IPS DF 4.7 (cell line): ENCODE data around the gene UBN2.

ENCODE experiments used
- DNase-seq: peaks from one replicate; pipeline ENCODE4 v3.0.0-alpha.2; 2013; ENCODE audit warnings: low spot score; ENCODE audit errors: extremely low read depth

The UBN2 gene

DNA sequence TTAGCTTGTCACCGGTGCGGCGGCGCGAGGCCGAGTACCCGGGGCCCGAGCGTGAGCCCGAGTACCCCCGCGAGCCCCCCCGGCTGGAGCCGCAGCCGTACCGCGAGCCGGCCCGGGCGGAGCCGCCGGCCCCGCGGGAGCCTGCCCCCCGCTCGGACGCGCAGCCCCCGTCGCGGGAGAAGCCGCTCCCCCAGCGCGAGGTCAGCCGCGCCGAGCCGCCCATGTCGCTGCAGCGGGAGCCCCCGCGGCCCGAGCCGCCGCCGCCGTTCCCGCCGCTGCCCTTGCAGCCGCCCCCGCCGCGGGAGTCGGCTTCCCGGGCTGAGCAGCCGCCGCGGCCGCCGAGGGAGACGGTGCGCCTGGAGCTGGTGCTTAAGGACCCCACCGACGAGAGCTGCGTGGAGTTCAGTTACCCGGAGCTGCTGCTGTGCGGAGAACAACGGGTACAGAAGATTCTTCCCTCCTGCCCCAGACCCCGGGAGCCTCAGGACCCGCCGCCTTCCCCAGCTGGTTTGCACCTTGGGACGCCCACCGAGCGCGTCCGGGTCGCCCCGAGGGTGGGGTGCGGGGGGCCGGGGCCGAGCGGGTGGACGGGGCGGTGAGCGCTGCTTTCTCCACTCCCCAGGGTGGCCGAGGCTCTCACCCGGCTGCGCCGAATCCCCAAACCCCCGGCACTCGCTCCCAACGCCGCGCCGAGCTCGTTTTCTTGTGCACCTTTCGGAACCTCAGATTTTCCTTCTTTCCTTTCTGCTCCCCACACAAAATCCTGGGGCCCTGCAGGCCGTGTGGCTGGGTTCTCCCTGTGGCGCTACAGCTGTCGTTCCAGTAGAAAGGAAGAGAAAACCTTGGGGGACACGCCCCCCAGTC lies 708 bp downstream of the UBN2 start:
- no peak for DNase-seq

DNA sequence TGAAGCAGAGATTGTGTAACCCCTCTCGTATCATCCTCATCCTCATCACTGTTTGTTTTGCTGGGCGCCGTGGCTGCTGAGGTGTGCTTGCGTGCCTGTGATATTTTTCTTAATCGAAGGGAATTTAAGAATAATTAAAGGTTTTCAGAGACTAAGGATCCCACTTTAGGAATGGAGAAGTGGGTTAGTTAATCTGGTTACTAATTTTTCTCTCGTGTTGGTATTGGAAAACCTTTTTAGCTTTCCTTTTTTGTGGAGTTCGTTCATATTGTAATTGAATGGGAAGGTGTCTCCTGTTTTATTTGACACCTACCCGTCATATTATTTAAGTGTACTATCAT lies 1.3 kb downstream of the UBN2 start:
- DNase-seq: no peak

DNA sequence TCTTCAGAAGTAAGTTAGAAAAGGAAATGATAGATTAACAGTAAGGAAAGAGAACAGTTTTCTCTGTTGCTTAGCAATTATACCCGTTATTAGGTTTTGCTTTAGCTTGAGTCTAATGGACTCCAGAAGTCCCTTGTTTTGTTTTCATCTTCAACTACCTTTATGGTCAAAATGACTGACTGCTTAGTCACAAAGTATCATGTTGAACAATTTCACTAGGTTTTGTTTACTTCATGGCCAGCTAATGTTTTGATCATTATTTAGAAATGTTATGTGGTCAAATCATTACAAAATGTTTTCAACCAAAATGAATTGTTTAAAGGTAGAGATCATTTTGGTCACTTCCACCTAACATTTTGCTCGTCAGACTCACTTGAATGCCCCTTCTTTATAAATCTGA lies 1.9 kb downstream of the UBN2 start:
- no peak for DNase-seq

DNA sequence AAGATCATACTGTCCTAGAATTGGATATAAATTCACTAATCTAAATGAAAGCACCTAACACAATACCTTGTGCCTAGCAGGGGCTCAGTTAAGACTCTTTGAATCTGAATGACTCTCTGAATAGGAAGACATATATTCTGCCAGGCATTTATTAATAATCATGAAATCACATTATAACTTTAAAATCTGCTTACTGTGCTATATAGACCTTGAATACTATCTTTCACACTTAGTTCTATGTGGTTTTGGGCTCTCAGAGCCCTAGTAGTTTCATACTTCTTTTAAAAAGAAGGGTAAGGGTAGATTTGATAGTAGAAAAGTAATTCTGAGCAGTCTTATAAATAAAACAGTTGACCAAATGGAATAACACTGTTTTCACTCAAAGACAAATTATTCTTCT lies 10.2 kb downstream of the UBN2 start:
- no peak for DNase-seq

DNA sequence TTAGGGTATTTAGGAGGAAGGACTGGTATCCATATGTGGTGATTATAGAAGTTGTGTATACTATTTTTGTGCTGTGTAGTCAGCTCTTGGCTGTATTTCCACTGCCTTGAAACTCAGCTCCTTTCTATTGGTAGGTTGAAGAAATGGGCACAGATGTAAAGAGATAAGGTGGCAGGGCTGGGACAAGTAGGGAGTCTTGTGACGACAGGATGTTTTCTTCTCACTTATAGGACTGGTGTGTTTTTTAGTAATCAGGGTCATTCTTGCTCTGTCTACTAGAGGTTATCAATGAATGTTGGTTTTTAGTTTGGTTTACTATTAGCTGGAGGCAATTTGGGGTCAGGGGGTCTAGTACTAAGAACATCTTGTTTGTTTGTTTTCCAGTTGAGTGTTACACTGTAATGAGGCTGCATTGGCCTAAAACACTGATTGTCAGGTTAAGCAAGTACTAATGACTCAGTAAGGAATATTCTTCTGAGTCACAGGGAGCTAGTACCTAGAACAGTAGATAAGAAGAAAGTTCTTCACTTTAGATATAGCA lies 11.8 kb downstream of the UBN2 start:
- no peak for DNase-seq

DNA sequence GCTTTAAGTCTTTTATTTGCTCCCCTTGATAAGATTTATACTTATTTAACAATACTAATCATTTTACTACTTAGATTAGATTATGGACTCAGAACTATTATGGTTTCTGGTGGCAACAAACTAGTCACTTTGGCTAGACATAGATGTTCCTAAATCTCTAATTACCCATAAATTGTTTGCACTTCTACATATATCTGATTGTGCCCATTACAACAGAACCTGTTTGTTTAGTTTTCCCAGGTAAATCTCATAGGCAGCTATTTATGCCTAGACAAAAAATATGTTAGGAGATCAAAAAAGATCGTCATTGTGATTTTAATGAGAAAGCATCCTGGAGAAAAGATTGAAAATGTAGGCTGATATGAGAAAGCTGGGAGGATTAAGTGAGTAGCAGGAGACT lies 14.4 kb downstream of the UBN2 start:
- DNase-seq: no peak

DNA sequence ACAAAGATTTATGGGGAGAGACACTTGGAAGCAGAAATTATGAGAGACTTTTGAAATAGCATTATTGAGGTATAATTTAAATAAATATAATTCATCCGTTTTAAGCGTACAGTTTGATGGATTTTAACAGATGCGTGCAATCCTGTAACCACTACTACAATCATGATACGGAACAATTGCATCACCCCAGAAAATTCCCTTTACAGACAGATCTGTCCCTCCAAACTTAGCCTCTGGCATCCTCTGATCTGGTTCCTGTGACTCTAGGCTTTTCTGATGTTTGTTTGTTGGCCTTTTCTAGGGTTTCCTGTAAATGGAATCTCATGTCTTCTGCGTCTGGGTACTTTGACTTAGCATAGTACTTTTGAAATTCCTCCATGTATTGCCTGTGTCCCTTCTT lies 15.5 kb downstream of the UBN2 start:
- no peak for DNase-seq

DNA sequence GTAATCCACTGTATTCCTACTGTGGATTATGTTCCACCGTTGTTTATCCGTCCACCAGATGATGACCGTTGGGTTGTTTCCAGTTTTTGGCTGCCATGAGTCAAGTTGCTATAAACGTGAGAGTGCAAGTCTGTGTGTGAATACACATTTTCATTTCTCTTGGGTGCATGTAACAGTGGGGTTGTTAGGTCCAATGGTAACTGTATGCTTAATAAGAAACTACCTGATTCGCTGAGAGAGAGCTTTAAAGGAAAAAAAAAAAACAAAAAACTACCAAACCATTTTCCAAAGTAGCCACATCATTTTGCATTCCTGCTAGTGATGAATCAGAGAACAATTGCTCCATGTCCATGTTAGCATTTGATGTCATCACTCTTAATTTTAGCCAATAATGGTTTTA lies 15.9 kb downstream of the UBN2 start:
- DNase-seq: no peak

DNA sequence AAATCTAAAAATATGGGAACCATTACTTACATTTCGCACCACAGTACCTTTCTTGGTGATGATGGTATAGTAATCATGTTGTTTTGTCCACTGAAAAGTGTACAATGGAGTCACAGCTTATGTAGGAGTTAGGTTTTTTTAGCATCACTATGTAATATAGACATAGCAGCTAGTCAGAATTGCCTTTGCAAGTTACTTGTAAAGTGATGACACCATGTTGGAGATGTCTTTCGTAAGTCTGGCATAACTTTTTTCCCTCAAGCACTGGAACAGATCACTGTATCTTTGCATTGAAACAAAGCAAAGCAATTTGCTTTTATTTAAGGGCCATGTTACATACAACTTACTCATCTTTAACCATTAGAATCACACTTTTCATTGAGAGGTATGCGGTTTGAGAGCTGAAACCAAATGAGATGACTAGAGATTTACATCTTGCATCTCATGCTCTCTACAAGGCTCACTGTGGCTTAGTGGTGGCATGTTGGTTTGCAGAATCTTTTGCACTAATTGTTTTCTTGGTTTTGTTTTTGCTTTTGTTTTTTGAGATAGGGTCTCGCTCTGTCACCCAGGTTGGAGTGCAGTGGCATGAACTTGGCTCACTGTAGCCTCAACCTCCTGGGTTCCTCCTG lies 18.3 kb downstream of the UBN2 start:
- DNase-seq: no peak

DNA sequence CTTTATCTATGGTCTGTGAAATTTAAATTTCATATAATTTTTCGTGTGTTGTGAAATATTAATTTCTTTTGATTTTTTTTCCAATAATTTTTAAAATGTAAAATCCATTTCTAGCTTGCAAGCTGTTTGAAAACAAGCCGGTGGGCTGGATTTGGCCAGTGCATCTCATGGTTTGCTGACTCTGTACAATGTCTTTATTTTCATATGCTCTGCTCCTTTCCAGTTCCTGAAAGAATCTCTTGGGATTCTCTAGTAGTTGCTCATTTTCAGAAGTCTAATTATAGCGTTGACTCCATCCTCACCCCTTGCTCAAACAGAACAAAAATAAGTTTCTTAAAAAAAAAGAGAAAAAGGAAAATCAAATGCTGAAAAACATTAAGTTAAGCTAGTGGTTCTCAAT lies 21.4 kb downstream of the UBN2 start:
- DNase-seq: no peak

DNA sequence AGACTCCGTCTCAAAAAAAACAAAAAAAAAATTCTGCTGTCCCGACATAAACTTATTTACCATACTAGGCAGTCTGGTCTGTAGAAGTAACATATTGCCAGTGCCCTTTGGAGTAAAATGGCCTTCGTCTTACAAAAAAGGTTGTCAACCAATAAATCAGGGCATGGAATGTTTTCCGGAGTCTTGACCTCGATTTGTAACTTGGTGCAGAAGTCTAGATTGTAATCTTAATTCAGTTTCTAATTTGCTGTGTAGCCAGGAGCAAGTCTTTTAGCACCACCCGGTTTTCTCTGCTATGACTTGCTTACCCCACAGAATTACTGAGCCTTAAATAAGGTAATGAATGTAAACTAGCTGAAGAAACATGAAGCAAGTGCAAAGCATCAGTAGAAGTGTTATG lies 23.2 kb downstream of the UBN2 start:
- no peak for DNase-seq

DNA sequence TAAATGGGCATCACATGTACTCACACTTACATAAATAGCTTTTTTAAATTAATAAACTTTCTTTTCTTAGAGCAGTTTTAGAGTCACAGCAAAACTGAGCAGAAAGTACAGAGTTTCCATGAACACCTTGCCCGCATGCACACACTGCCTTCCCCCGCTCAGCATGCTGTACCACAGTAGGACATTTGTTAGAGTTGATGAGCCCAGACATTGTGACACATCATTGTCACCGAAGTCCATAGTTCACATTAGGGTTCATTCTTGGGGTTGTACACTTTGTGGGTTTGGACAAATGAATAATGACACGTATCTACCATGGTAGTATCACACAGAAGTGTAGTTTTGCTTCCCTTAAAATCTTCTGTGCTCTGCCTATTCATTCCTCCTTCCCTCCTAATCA lies 23.7 kb downstream of the UBN2 start:
- DNase-seq: no peak

DNA sequence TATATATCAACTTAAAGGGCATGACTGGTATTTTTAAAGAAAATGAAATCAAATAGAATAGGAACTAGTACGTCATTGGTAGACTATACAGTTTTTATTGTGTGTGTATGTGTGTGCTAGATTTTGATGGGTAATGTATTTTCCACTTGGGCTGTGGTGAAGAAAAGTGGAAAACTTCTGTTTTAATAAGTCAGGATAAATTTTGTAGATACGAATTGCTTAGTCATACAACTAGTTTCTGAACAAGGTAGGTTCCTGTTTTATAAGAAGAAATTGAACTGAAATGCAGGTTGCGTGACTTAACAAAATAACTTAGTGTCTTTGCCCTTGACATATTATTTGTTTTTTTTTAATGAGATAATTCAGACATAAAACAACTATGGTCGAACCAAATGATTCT lies 24.3 kb downstream of the UBN2 start:
- DNase-seq: no peak

DNA sequence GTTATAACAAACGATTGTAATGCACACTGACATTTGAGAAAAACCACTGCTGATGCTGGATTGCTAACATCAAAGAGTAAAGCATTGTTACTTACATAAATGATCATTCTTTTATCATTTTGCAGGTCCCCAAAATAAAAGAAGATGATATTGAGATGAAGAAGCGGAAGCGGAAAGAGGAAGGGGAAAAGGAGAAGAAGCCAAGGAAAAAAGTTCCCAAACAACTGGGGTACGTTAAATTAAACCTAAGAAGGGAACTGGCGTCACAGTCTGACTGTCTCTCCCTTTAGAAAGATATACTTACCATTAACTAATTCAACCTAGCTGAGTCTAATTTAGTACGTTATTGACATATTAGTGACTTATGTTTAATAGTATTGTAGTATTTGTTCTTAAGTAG lies 28.1 kb downstream of the UBN2 start:
- no peak for DNase-seq

DNA sequence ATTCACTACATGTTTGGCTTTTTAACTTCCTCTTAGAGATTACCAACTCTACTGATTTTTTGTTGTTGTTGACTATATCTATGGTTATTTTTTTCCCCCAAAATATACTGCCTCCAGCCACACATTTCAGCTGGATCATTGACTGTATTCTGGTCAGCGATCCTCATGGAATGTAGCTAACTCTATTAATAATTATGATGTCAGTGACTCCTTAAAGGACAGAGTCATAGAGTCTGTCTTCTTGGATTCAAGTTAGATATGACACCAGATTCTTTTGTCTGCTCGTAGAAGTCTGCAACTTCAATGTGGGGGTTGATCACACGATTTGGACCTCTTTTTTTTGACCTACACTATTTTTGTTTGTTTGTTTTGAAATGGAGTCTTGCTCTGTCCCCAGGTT lies 33.2 kb downstream of the UBN2 start:
- DNase-seq: no peak

DNA sequence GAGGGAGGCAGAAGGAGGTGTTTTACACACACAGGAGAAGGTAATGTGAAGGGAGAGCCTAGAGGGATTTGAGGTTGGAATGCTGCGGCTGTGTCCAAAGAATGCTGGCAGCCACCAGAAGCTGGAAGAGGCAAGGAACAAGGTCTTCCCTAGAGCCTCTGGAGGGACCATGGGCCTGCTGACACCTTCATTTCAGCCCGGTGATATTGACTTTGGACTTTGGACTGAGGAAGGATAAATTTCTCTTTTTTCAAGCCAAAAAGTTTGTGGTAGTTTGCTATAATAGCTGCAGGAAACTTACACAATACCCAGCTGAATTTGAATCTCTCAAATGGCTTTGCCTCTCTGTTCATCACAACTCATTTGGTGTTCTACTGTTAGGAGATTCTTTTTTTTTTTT lies 34.6 kb downstream of the UBN2 start:
- no peak for DNase-seq

DNA sequence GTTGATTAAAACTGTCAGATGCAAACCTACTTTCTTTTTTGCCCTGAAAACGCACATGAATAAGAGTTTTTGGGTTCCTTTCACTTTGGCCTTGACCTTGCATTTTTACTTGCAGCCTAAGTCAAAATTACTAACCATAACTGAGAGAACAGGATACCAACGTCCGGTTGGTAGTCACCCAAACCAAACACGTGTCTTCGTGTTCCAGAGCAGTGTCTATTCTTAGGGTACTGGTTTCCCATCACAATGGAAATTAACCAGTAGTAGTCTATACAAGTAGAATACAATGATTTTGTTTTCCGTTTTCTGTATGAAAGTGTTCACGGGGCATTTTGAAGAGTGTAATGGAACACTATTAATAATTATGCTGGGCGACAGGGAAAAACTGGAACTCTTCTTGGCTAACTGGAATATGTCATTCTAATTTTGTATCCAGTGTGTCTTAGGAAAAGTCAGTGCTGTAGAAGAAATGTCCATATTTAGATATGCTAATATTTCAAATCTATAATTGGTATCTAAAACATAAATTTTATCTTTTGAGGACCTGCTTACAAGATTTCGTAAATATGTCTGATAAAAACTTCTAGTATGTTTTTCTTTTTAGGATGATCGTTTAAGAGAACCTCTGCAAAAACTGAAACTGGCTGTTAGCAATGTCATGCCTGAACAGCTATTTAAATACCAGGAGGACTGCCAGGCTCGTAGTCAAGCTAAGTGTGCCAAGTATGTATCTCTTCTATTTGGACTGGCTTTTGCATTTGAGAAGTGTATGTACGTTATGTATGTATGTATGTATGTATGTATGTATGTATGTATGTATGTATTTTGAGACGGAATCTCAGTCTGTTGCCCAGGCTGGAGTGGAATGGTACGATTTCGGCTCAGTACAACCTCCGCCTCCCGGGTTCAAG lies 40.9 kb downstream of the UBN2 start:
- no peak for DNase-seq

DNA sequence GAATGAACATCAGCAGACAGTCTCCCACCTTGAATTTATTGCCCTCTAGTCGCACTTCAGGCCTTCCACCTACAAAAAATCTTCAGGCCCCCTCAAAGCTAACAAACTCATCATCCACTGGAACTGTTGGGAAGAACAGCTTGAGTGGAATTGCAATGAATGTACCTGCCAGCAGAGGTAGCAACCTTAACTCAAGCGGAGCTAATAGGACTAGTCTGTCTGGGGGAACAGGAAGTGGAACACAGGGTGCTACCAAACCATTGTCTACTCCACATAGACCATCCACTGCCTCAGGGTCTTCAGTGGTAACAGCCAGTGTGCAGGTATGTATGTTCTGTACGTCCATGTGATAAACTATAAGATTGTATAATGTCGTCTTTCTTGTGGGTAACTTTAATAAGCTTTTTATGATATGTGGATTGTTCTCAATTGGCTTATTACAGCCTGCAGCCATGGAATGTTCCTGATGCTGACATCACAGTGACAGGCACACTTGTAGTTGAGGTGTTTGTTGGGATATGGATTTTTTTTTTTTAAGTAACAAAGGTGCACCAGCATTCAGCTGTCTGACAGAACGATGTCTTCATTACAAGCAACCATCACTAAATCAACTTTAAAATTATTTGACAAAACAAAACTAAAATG lies 53.3 kb downstream of the UBN2 start:
- no peak for DNase-seq

DNA sequence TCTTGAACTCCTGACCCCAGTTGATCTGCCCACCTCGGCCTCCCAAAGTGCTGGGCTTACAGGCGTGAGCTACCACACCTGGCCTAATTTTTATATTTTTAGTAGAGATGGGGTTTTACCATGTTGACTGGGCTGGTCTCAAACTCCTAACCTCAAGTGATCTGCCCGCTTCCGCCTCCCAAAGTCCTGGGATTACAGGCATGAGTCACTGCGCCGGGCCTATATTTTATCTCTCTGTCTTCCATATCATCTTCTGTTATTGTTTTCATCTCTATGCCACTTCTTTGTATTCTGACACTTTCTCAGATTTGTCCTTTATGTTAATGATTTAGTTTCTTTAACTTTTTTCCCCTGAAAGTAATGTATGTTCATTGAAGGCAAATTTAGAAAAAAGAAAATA lies 55.1 kb downstream of the UBN2 start:
- DNase-seq: no peak

DNA sequence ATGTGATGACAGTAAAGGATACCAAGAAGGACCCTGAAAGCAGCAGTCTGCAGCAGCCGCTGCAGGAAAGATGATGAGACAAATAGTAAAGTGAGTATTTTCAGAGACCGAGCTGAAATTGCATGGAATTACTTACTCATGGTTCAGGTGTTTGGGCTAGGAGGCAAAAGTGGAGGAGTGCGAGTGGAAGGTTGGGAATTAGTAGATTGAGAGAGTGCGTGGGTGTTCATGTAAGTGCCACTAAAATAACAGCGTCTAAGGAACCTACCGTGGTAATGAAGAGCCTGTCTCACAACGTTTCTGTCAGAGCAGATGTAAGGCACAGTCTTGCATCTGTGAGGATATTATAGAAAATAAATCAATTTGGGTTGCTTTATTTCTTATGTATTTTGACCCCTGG lies 61.8 kb downstream of the UBN2 start:
- DNase-seq: no peak

DNA sequence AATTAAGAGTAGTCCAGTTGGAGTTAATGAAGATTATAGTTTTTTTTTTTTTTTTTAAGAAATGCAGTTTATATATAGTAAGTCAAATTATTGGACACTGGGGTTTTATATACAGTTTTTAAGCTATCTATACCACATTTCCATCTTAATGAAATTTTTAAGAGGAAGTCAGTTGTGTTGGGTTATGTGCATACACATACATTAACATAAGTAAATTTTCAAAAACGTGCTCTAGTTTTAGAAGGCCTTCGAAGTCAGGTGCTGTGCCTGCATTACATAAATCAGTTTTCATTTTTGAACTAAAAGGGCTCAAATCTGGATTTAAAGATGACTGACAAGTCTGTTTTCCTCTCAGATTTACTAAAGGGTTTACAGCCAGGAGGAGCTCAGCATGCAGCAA lies 62.5 kb downstream of the UBN2 start:
- no peak for DNase-seq

DNA sequence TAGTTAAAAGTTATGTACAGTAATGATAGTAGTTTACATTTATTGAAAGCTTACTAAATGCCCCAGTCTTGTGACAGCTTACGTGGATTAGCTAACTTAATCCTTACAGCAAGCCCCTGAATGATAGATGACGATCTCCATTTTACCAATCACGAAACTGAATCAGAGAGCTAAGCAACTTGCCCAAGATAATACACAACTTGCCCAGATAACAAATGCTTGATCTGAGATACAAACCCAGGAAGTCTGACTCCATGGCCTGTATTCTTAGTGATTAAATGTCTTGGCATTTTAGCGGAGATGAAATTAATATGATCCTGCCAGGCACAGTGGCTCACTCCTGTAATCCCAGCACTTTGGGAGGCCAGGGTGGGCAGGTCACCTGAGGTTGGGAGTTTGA lies 63.2 kb downstream of the UBN2 start:
- DNase-seq: no peak
